Gastroesophageal sphincter (tissue), 4 donors: ENCODE measurements around the gene EFTUD2. TPM values are rescaled to one million over a fixed set of nuclear protein-coding genes. Genes with fewer than 3 reads are reported as not detected.

Experiments
- ATAC-seq: fragments of 150-250 bp; one replicate; pipeline ENCODE4 v1.9.1; 2016; ENCODE audit warnings: mild to moderate bottlenecking, moderate library complexity
- H3K27ac ChIP-seq, 4 donors: fragments of 200-600 bp; sonication (generic) in 3 of 4; 1 replicate in 3 of 4; 2 replicates in 1 of 4; pipeline ENCODE4 v1.5.1; 2016 to 2019
- H3K27me3 ChIP-seq: fragments of 200-600 bp; sonication (generic); one replicate; pipeline ENCODE4 v1.5.1; 2019
- H3K36me3 ChIP-seq, 2 donors: fragments of 200-600 bp; sonication (generic); one replicate each; pipeline ENCODE4 v1.5.1; 2019; ENCODE audit warnings: control low read depth in 1 of 2
- H3K4me1 ChIP-seq, 3 donors: fragments of 200-600 bp; sonication (generic); 1 replicate in 2 of 3; 2 replicates in 1 of 3; pipeline ENCODE4 v1.5.1; 2016 to 2019; ENCODE audit warnings: control low read depth in 2 of 3
- H3K4me3 ChIP-seq, 2 donors: fragments of 200-600 bp; sonication (generic); one replicate each; pipeline ENCODE4 v1.5.1; 2019; ENCODE audit warnings: mild to moderate bottlenecking in 1 of 2, moderate library complexity in 1 of 2
- H3K9me3 ChIP-seq, 3 donors: fragments of 200-600 bp; sonication (generic); one replicate each; pipeline ENCODE4 v1.5.1; 2017 to 2019; ENCODE audit warnings: control low read depth in 2 of 3
- EP300 ChIP-seq: sonication (generic); formaldehyde crosslinking; IDR thresholded peaks from one replicate; pipeline ENCODE4 v1.6.1; 2017; ENCODE audit warnings: antibody characterized with exemption, mild to moderate bottlenecking
- POLR2A ChIP-seq, 2 donors: fragments of 450-650 bp; IDR thresholded peaks; one replicate each; pipeline ENCODE4 v1.6.1; 2017; ENCODE audit warnings: antibody characterized with exemption in 2 of 2, mild to moderate bottlenecking in 2 of 2, moderate library complexity in 1 of 2
- POLR2AphosphoS5 ChIP-seq: sonication (generic); formaldehyde crosslinking; IDR thresholded peaks from one replicate; pipeline ENCODE4 v1.6.1; 2017; ENCODE audit warnings: antibody characterized with exemption
- WGBS, 2 donors: methylation state at CpG; one replicate each; pipeline ENCODE4 v1.1.5; 2018; ENCODE audit warnings: low coverage in 1 of 2; 5-methylcytosine and 5-hydroxymethylcytosine counted together
- total RNA-seq, 4 donors: library from RNA; depleted of rRNA; stranded (reverse); fragments of >200 nt; gene quantifications; one replicate each; pipeline ENCODE4 v1.1.0, GENCODE V29; 2016
- TF ChIP-seq, protein P1 (sequence below), 4 experiments: fragments of 200-600 bp in 2 of 4; fragments of 450-650 bp in 2 of 4; sonication (generic) in 1 of 4; IDR thresholded peaks; one replicate each; pipeline ENCODE4 v1.5.1; 2017 to 2019; ENCODE audit warnings: antibody characterized with exemption in 4 of 4, mild to moderate bottlenecking in 2 of 4, moderate library complexity in 2 of 4

EFTUD2 gene
- total RNA-seq, 4 donors from 2014 or later: 45.1 to 71.2 (median 57.8) TPM

- no peak for ATAC-seq
- 71 to 97% methylated on average over 7 of the region's 7 CpGs for WGBS, 2 donors
- TF ChIP-seq, protein P1, sequence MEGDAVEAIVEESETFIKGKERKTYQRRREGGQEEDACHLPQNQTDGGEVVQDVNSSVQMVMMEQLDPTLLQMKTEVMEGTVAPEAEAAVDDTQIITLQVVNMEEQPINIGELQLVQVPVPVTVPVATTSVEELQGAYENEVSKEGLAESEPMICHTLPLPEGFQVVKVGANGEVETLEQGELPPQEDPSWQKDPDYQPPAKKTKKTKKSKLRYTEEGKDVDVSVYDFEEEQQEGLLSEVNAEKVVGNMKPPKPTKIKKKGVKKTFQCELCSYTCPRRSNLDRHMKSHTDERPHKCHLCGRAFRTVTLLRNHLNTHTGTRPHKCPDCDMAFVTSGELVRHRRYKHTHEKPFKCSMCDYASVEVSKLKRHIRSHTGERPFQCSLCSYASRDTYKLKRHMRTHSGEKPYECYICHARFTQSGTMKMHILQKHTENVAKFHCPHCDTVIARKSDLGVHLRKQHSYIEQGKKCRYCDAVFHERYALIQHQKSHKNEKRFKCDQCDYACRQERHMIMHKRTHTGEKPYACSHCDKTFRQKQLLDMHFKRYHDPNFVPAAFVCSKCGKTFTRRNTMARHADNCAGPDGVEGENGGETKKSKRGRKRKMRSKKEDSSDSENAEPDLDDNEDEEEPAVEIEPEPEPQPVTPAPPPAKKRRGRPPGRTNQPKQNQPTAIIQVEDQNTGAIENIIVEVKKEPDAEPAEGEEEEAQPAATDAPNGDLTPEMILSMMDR (IDR thresholded peaks at IDR 0.05): no peak
- TF ChIP-seq EP300 (no peak), POLR2AphosphoS5 (no peak), POLR2A (IDR thresholded peaks at IDR 0.05) (no peak)
- H3K9me3 ChIP-seq: no peaks in the 10 kb centered on the region
- H3K36me3 ChIP-seq: peaks cover 0 to 87% of the 10 kb centered on the region in 2 donors
- peaks cover 0 to 12% (median 0%) of the 10 kb centered on the region in 3 donors for H3K4me1 ChIP-seq
- no peak overlapping the region for H3K4me3 ChIP-seq
- no peak overlapping the region for H3K27ac ChIP-seq
- H3K27me3 ChIP-seq: no peaks in the 10 kb centered on the region
Measured at GRCh38 chr17:44889003-44889402, 10.2 kb downstream of the EFTUD2 start.

GRCh38 chr17:44887971-44888954 lies 11.0 kb downstream of the EFTUD2 start:
- Histone ChIP-seq H3K4me3 (no peak overlapping the region), H3K27me3 (no peaks in the 10 kb centered on the region), H3K36me3 (peaks cover 0 to 87% of the 10 kb centered on the region in 2 donors), H3K9me3 (no peaks in the 10 kb centered on the region), H3K27ac (no peak overlapping the region), H3K4me1 (peaks cover 0 to 12% (median 0%) of the 10 kb centered on the region in 3 donors)
- 78 to 91% methylated on average over 8 to 10 of the region's 10 CpGs for WGBS, 2 donors
- TF ChIP-seq POLR2A (IDR thresholded peaks at IDR 0.05) (no peak), POLR2AphosphoS5 (no peak), EP300 (no peak)
- TF ChIP-seq, protein P1 (IDR thresholded peaks at IDR 0.05): no peak
- no peak for ATAC-seq

DNA sequence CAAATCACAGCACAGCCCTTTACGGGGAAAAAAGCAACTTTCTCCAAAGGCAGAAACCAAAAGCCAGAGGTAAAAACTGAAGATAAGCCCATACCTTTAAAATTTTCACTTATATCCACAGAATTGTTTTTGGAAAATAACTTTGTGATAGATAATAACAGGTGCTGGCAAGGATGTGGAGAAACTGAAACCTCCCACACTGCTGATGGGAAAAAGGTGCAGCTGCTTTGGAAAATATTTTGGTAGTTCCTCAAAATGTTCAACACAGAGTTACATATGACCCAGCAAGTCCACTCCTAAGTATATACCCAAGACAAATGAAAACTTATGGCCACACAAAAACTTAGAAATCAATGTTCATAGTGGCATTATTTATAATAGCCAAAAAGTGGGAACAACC lies 12.2 kb downstream of the EFTUD2 start:
- Histone ChIP-seq H3K4me3 (no peak overlapping the region), H3K27me3 (no peaks in the 10 kb centered on the region), H3K27ac (no peak overlapping the region), H3K4me1 (peaks cover 0 to 12% (median 0%) of the 10 kb centered on the region in 3 donors), H3K9me3 (no peaks in the 10 kb centered on the region), H3K36me3 (peaks cover 0 to 87% of the 10 kb centered on the region in 2 donors)
- no peak for ATAC-seq
- 50 to 80% methylated on average over 1 of the region's 1 CpG for WGBS, 2 donors
- TF ChIP-seq POLR2AphosphoS5 (no peak), POLR2A (IDR thresholded peaks at IDR 0.05) (no peak), EP300 (no peak)
- TF ChIP-seq, protein P1 (IDR thresholded peaks at IDR 0.05): no peak

DNA sequence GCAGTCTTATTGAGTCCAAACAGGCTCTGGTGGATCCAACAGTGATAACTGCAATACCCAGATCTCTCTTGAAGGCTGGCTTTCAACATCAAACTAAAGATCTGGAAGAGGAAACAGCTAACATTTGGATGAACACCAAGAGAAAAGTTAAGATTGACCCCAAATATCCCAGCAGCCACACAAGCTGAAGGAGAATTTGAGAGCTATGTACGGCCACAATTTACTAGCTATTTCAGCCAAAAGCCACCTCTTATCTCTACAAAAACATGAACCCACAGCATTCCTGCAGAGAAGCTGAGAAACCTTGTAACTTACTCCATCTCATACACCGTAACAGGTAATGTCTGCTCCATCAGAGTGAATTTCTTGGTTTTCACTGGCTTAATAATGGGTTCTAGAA lies 14.3 kb downstream of the EFTUD2 start:
- ATAC-seq: no peak
- Histone ChIP-seq H3K36me3 (peaks cover 3 to 91% of the 10 kb centered on the region in 2 donors), H3K27ac (no peak overlapping the region), H3K4me1 (peaks cover 0 to 5% (median 0%) of the 10 kb centered on the region in 3 donors), H3K9me3 (no peaks in the 10 kb centered on the region), H3K4me3 (no peak overlapping the region), H3K27me3 (no peaks in the 10 kb centered on the region)
- WGBS, 2 donors: 82 to 88% methylated on average over 2 of the region's 2 CpGs
- TF ChIP-seq, protein P1 (IDR thresholded peaks at IDR 0.05): no peak
- TF ChIP-seq POLR2A (IDR thresholded peaks at IDR 0.05): no peak
- TF ChIP-seq EP300: no peak
- no peak for TF ChIP-seq POLR2AphosphoS5
